T-helper 2 cell treated with Interferon-gamma antibody and Interleukin-4, amounts not matched to agents 100 ng/mL and 5 ng/mL, for 36 hours (primary cell): ENCODE measurements around the gene FBXW7. TPM values are rescaled to one million over a fixed set of nuclear protein-coding genes. Genes with fewer than 3 reads are reported as not detected.

Experiments used
- intact Hi-C: fragments of 100-400 bp; cut with micrococcal nuclease; formaldehyde crosslinking; loops from one replicate; pipeline ENCODE4 v1.15.1; 2023
- total RNA-seq: library from RNA; stranded (reverse); gene quantifications from 2 replicates; pipeline ENCODE4 v1.2.3, GENCODE V29; 2022

The FBXW7 gene
- total RNA-seq, 1 donor from 2014 or later, result 48.5 TPM

GRCh38 chr4:152294765-152295164 lies 241.1 kb downstream of the FBXW7 start:
- intact Hi-C loops, result no loop called here

GRCh38 chr4:152294331-152294730 lies 241.6 kb downstream of the FBXW7 start:
- intact Hi-C loops, result no loop called here

- intact Hi-C loops, result no loop called here
Observed at GRCh38 chr4:152293527-152293926, 242.4 kb downstream of the FBXW7 start.

DNA sequence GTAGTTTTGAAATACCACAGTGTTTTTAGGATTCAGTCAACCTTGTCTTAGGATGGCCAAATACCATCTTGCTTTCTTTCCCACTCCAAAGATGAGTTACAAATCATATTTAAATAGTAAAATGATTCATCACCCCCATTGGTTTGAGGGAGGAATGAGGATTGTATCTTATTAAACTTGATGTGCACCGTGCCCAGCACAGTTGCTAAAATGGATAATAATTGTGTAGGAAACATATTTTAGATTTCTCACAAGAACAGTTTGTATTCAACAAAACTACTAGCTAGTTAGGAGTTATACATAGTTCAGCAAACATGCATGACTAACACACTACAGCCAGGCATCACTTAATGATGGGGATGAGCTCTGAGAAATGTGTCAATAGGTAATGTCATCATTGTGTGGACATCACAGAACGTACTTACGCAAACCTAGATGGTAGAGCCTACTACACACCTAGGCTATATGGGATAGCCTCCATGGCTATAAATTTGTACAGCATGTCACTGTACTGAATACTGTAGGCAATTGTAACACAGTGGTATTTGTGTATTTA lies 245.4 kb downstream of the FBXW7 start:
- intact Hi-C loops, result no loop called here

DNA sequence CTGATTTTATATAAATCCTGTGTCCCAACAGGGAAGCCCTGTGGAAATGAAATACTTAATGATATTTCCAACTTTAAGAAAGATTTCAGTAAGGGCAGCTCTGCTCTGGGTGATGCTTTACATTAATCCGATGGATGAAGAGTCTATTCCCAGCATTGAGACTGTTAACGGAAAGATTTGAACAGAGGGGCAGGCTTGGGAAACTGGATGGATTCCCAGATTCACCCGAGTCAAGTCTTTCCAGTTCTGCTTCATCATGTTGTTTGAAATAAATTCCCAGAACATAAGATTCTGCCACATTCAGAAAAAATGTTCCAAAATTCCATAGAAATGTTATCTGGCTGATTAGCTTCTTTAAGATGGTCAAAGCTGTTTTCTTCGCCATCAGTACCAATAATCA lies 246.0 kb downstream of the FBXW7 start:
- intact Hi-C loops, result no loop called here

DNA sequence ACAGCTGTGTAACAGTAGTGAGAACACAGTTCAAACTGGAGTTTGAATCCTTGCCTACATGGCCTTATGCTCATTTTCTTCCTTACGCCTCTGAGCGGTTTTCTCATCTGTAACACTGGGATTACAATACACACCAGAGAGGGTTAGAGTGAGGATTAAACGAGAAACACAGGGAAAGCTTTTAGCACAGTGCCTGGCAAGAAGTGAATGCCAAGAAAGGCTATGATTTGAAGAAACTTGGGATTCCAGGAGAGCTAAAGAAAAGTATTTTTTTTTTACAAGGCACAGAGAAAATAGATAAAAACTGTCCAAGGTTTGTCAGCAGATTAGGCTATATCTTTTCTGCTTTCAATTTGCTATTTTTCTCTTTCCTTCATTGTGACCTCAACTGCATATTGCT lies 246.4 kb downstream of the FBXW7 start:
- intact Hi-C loops, result no loop called here

- intact Hi-C loops, result no loop called here
Observed at GRCh38 chr4:152283801-152284470, 252.0 kb downstream of the FBXW7 start.

DNA sequence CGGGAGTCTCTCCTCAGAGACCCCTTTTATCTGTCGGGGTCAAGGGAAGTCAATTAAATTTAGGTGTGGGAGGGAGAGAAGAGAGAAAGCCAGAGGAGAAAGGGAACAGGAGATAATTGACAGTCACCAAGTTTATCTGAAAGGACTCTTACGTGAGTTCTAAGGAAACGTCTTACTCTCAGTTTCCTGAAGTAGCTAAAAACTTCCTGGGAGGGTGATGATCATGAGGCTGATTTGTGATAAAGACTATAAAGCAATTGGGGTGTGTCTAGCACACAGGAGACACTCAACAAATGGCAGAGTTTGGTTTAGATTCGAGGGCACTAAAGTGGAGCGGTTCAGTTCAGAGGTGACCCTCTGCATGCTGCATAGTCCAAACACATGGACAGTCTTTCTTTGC lies 254.1 kb downstream of the FBXW7 start:
- intact Hi-C loops, result no loop called here

- intact Hi-C loops, result no loop called here
Observed at GRCh38 chr4:152281211-152281610, 254.7 kb downstream of the FBXW7 start.

DNA sequence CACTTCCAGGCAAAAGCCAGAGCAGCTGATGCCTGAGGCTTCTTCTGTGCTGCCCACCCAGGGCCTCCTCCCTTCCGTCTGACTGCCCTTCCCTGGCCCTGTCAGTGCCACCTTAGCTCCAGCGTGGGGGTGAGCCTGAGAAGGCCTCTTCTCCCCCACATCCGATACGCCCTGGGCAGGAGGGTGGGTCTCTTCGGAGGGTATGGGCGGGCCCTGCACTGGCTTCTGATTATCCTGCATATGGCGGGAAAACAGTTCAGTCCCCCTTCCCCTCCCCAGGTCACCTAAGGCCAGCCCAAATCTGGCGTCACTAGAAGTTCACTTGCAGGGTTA lies 256.7 kb downstream of the FBXW7 start:
- intact Hi-C loops, result no loop called here

DNA sequence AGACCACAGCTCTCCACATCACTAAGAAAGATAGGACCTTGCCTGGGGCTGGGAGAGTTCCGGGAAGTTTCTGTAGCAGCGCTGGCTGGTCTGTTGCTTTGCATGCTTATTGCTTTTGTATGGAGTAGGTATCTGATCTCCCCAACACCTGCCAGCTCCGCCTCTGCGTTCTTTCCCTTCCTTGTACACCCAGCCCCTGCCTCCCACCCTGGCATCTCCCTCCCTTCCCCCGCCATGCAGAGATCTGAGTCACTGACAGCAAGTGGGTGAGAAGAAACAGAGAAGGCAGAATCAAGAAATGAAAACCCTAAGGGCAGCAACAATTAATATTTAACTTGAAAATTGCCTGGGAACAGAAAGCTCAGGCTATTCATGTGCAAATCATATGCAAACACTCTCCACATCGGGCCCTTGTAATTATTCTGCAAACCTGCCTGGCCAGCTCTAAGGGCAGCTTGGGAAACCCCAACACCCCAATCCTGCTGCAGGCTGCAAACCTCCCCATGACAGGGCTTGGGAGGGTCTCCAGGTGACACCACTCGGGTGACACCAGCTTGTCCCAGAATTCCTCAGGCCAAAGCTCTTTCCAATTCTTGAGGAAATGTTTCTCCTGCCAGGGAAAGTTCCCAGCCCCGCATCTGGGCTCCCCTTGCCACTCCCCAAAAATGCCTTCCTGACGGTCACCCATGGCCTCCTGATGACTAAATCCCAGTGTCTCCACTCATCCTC lies 257.2 kb downstream of the FBXW7 start:
- intact Hi-C loops, result no loop called here

- intact Hi-C loops, result no loop called here
Observed at GRCh38 chr4:152278172-152278504, 257.8 kb downstream of the FBXW7 start.

GRCh38 chr4:152277333-152277732 lies 258.6 kb downstream of the FBXW7 start:
- intact Hi-C loops, result no loop called here

- intact Hi-C loops, result no loop called here
Observed at GRCh38 chr4:152273343-152273742, 262.5 kb downstream of the FBXW7 start.

Other genes with a start within 250 kb of the FBXW7 start
- gene TMEM154, start 143.9 kb upstream of the FBXW7 start, total RNA-seq, result 27.6 and 29.7 TPM in 2 replicates
- gene TIGD4, start 243.6 kb upstream of the FBXW7 start, total RNA-seq, result 0.14 and 0.16 TPM in 2 replicates
- 17.1 and 20.3 TPM in 2 replicates for gene ARFIP1, start 243.9 kb upstream of the FBXW7 start, total RNA-seq